ENCODE results near the gene PAN2.
"Not testable (repeated sequence)": the region's sequence is repeated elsewhere in the genome, so short reads cannot be mapped to it uniquely, and the experiment has no call there.

PAN2 gene

GRCh38 chr12:56342290-56342689 lies 8.5 kb upstream of the PAN2 start:
- not testable (repeated sequence) for DNase-seq (ENCODE audit: low read depth in 2 of 2, low spot score in 1 of 2)

GRCh38 chr12:56341616-56342015 lies 7.8 kb upstream of the PAN2 start:
- no peak for DNase-seq (ENCODE audit: low read depth in 2 of 2, low spot score in 1 of 2)

- DNase-seq (ENCODE audit: low read depth in 2 of 2, low spot score in 1 of 2): no peak
Observed at GRCh38 chr12:56339158-56339422, 5.3 kb upstream of the PAN2 start.

- peak in 1 of 2 donors; percentile 73 for DNase-seq (ENCODE audit: low read depth in 2 of 2, low spot score in 1 of 2)
Observed at GRCh38 chr12:56338308-56339157, 4.7 kb upstream of the PAN2 start, which contains the start of gene IL23A. TSS of gene IL23A (plus strand) at chr12:56338884. CDS start at chr12:56339045, 161 bp downstream.

GRCh38 chr12:56337753-56338251 lies 4.0 kb upstream of the PAN2 start:
- DNase-seq (ENCODE audit: low read depth in 2 of 2, low spot score in 1 of 2): no peak

- no peak for DNase-seq (ENCODE audit: low read depth in 2 of 2, low spot score in 1 of 2)
Observed at GRCh38 chr12:56336361-56337167, 2.8 kb upstream of the PAN2 start.

- DNase-seq (ENCODE audit: low read depth in 2 of 2, low spot score in 1 of 2): not testable (repeated sequence)
Observed at GRCh38 chr12:56335527-56335926, 1.7 kb upstream of the PAN2 start.

GRCh38 chr12:56334490-56334793 lies 642 bp upstream of the PAN2 start:
- no peak for DNase-seq (ENCODE audit: low read depth in 2 of 2, low spot score in 1 of 2)

GRCh38 chr12:56333197-56333678 lies 562 bp downstream of the PAN2 start:
- no peak for DNase-seq (ENCODE audit: low read depth in 2 of 2, low spot score in 1 of 2)

- no peak for DNase-seq (ENCODE audit: low read depth in 2 of 2, low spot score in 1 of 2)
Observed at GRCh38 chr12:56332512-56333196, 1.1 kb downstream of the PAN2 start.

GRCh38 chr12:56330936-56331490 lies 2.8 kb downstream of the PAN2 start:
- DNase-seq (ENCODE audit: low read depth in 2 of 2, low spot score in 1 of 2): no peak

- no peak for DNase-seq (ENCODE audit: low read depth in 2 of 2, low spot score in 1 of 2)
Observed at GRCh38 chr12:56326533-56326932, 7.3 kb downstream of the PAN2 start.

GRCh38 chr12:56326126-56326525 lies 7.7 kb downstream of the PAN2 start:
- no peak for DNase-seq (ENCODE audit: low read depth in 2 of 2, low spot score in 1 of 2)

GRCh38 chr12:56324206-56324605 lies 9.6 kb downstream of the PAN2 start:
- no peak for DNase-seq (ENCODE audit: low read depth in 2 of 2, low spot score in 1 of 2)

- DNase-seq (ENCODE audit: low read depth in 2 of 2, low spot score in 1 of 2): not testable (repeated sequence)
Observed at GRCh38 chr12:56321610-56322009, 12.2 kb downstream of the PAN2 start.

- no peak for DNase-seq (ENCODE audit: low read depth in 2 of 2, low spot score in 1 of 2)
Observed at GRCh38 chr12:56321027-56321426, 12.8 kb downstream of the PAN2 start.

GRCh38 chr12:56317675-56318074 lies 16.1 kb downstream of the PAN2 start:
- no peak for DNase-seq (ENCODE audit: low read depth in 2 of 2, low spot score in 1 of 2)

- DNase-seq (ENCODE audit: low read depth in 2 of 2, low spot score in 1 of 2): peak; percentile 81 to 86
Observed at GRCh38 chr12:56315622-56316473, 18.0 kb downstream of the PAN2 start, which contains the start of gene CNPY2. TSS of gene CNPY2 (minus strand) at chr12:56315988. CDS start at chr12:56315217, 771 bp downstream.

GRCh38 chr12:56315249-56315621 lies 18.6 kb downstream of the PAN2 start:
- DNase-seq (ENCODE audit: low read depth in 2 of 2, low spot score in 1 of 2): no peak

- no peak for DNase-seq (ENCODE audit: low read depth in 2 of 2, low spot score in 1 of 2)
Observed at GRCh38 chr12:56311003-56311402, 22.8 kb downstream of the PAN2 start.

Measured in stimulated activated CD8-positive, alpha-beta memory T cell treated with anti-CD3 and anti-CD28 coated beads, Interleukin-4, amount 100 ng/mL, for 1 hour (primary cell).